HCT116 (cell line): ENCODE measurements around the gene RCOR2. TPM values are rescaled to one million over a fixed set of nuclear protein-coding genes. Genes with fewer than 3 reads are reported as not detected.
A peak's percentile ranks its signal among the peaks of the same experiment; 100 is the strongest.

Experiments
- ATAC-seq: fragments of 200-7000 bp; cut with Tn5 transposase; 2 replicates; pipeline ENCODE4 v1.9.1; 2020; ENCODE audit warnings: mild to moderate bottlenecking, moderate library complexity
- BruUV-seq: library from RNA; stranded (reverse); fragments of 400-500 nt; replicated peaks from 2 replicates; lab custom pipeline; 2021; lab: Mats Ljungman, UMichigan
- CTCF ChIA-PET: fragments of 300-600 bp; sonication (Branson Sonifier 250); formaldehyde crosslinking; loops from one replicate; lab custom pipeline; 2021; ENCODE audit warnings: antibody characterized with exemption; lab: Charles Lee
- POLR2A ChIA-PET: fragments of 300-600, 350-600 bp; sonication (Branson Sonifier 250); formaldehyde crosslinking; loops from one replicate; lab custom pipeline; 2021; ENCODE audit warnings: antibody characterized with exemption; lab: Charles Lee
- RAD21 ChIA-PET, 2 experiments: fragments of 300-600 bp; sonication (Branson Sonifier 250); formaldehyde crosslinking; loops; one replicate each; lab custom pipeline; 2023; ENCODE audit warnings: low total read pairs in 2 of 2; ENCODE audit not compliant: uncharacterized antibody in 2 of 2, unreplicated experiment in 2 of 2, low non-redundant PET in 1 of 2; lab: Charles Lee
- DNase-seq: peaks from one replicate; pipeline ENCODE4 v3.0.0-alpha.2; 2010; ENCODE audit warnings: low read depth, low spot score
- H2AFZ ChIP-seq: fragments of 200-600 bp; shearing (Covaris generic), sonication (generic); 2 replicates; pipeline ENCODE4 v1.6.1; 2017; ENCODE audit warnings: low read depth, mixed run types, mixed read lengths, antibody characterized with exemption, low read length; ENCODE audit not compliant: poor library complexity, severe bottlenecking
- H3K27ac ChIP-seq: 2 replicates; pipeline ENCODE4 v1.5.1; 2012; ENCODE audit warnings: low read depth, low read length
- H3K27me3 ChIP-seq: fragments of 200-600 bp; sonication (generic); 2 replicates; pipeline ENCODE4 v1.6.1; 2016; ENCODE audit warnings: mixed run types, low read length, mixed read lengths; ENCODE audit not compliant: insufficient read depth
- H3K36me3 ChIP-seq, 2 experiments: fragments of 200-500 bp in 1 of 2; fragments of 200-600 bp in 1 of 2; sonication (Bioruptor generic) in 1 of 2; sonication (generic) in 1 of 2; 2 replicates each; pipeline versions ENCODE4 v1.5.1 to v1.6.1; 2014 to 2016; ENCODE audit warnings: low read length in 2 of 2, inconsistent platforms in 1 of 2, mixed read lengths in 1 of 2, mixed run types in 1 of 2; ENCODE audit not compliant: insufficient read depth in 2 of 2, control insufficient read depth in 1 of 2
- H3K4me1 ChIP-seq, 2 experiments: fragments of 200-600 bp in 1 of 2; sonication (generic) in 1 of 2; 2 replicates each; pipeline versions ENCODE4 v1.5.1 to v1.6.1; 2012 to 2017; ENCODE audit warnings: low read length in 2 of 2, inconsistent platforms in 1 of 2, mild to moderate bottlenecking in 1 of 2, mixed read lengths in 1 of 2, mixed run types in 1 of 2, moderate library complexity in 1 of 2; ENCODE audit not compliant: insufficient read depth in 2 of 2, control insufficient read depth in 1 of 2
- H3K4me2 ChIP-seq: fragments of 200-600 bp; sonication (generic); 2 replicates; pipeline ENCODE4 v1.6.1; 2017; ENCODE audit warnings: mixed run types, low read length, mixed read lengths
- H3K4me3 ChIP-seq, 2 experiments: fragments of 200-600 bp in 1 of 2; sonication (generic) in 1 of 2; replicated peaks in 1 of 2; 2 replicates each; pipeline ENCODE4 v1.5.1; 2011 to 2016; ENCODE audit warnings: low read length in 2 of 2, control low read depth in 1 of 2, low read depth in 1 of 2, mild to moderate bottlenecking in 1 of 2, mixed read lengths in 1 of 2, mixed run types in 1 of 2
- H3K79me2 ChIP-seq: fragments of 200-600 bp; sonication (generic); 2 replicates; pipeline ENCODE4 v1.6.1; 2017; ENCODE audit warnings: mild to moderate bottlenecking, mixed run types, low read length, moderate library complexity, mixed read lengths; ENCODE audit not compliant: insufficient read depth
- H3K9ac ChIP-seq: fragments of 200-600 bp; sonication (generic); 2 replicates; pipeline ENCODE4 v1.6.1; 2016; ENCODE audit warnings: low read length, mixed read lengths
- H3K9me2 ChIP-seq: fragments of 200-600 bp; sonication (generic), shearing (Covaris generic); 2 replicates; pipeline ENCODE4 v1.6.1; 2017; ENCODE audit warnings: mixed run types, mild to moderate bottlenecking, moderate library complexity; ENCODE audit not compliant: insufficient read depth
- H3K9me3 ChIP-seq, 2 experiments: fragments of 200-500 bp in 1 of 2; fragments of 200-600 bp in 1 of 2; sonication (Bioruptor generic) in 1 of 2; sonication (generic) in 1 of 2; 2 replicates each; pipeline ENCODE4 v1.6.1; 2014 to 2017; ENCODE audit warnings: low read length in 2 of 2, mixed read lengths in 2 of 2, inconsistent platforms in 1 of 2, low read depth in 1 of 2, mild to moderate bottlenecking in 1 of 2, mixed run types in 1 of 2, moderate library complexity in 1 of 2; ENCODE audit not compliant: control insufficient read depth in 1 of 2, insufficient read depth in 1 of 2
- H4K20me1 ChIP-seq: fragments of 200-600 bp; sonication (generic), shearing (Covaris generic); 2 replicates; pipeline ENCODE4 v1.6.1; 2017; ENCODE audit warnings: mixed run types, mild to moderate bottlenecking, moderate library complexity; ENCODE audit not compliant: insufficient read depth
- ATF3 ChIP-seq: IDR thresholded peaks from 2 replicates; pipeline ENCODE4 v1.6.1; 2012
- CBX3 ChIP-seq: IDR thresholded peaks from 2 replicates; pipeline ENCODE4 v1.6.1; 2012; ENCODE audit warnings: low read depth
- CEBPB ChIP-seq: IDR thresholded peaks from 2 replicates; pipeline ENCODE4 v1.6.1; 2012; ENCODE audit warnings: low read depth
- CTCF ChIP-seq, 3 experiments: fragments of 200-600 bp in 1 of 3; sonication (generic) in 1 of 3; IDR thresholded peaks in 2 of 3; conservative IDR thresholded peaks in 1 of 3; 2 replicates each; pipeline ENCODE4 v1.5.1; 2012 to 2017; ENCODE audit warnings: low read depth in 2 of 3, low read length in 2 of 3, antibody characterized with exemption in 1 of 3, borderline replicate concordance in 1 of 3, control low read depth in 1 of 3, mild to moderate bottlenecking in 1 of 3, mixed read lengths in 1 of 3, mixed run types in 1 of 3, moderate library complexity in 1 of 3; ENCODE audit not compliant: insufficient read depth in 1 of 3
- EGR1 ChIP-seq: IDR thresholded peaks from 2 replicates; pipeline ENCODE4 v1.6.1; 2012; ENCODE audit warnings: low read depth
- ELF1 ChIP-seq: IDR thresholded peaks from 2 replicates; pipeline ENCODE4 v1.6.1; 2012; ENCODE audit warnings: low read depth, borderline replicate concordance
- EZH2 ChIP-seq: fragments of 200-600 bp; sonication (generic); IDR thresholded peaks from 2 replicates; pipeline ENCODE4 v1.6.1; 2017; ENCODE audit warnings: antibody characterized with exemption, mixed run types
- EZH2phosphoT487 ChIP-seq: fragments of 200-600 bp; IDR thresholded peaks from 2 replicates; pipeline ENCODE4 v1.6.1; 2018; ENCODE audit warnings: antibody characterized with exemption, borderline replicate concordance
- FOSL1 ChIP-seq: IDR thresholded peaks from 2 replicates; pipeline ENCODE4 v1.6.1; 2012; ENCODE audit warnings: low read depth
- JUND ChIP-seq: IDR thresholded peaks from 2 replicates; pipeline ENCODE4 v1.6.1; 2012
- MAX ChIP-seq: IDR thresholded peaks from 2 replicates; pipeline ENCODE4 v1.6.1; 2012
- POLR2AphosphoS5 ChIP-seq: IDR thresholded peaks from 2 replicates; pipeline ENCODE4 v1.6.1; 2011; ENCODE audit warnings: mild to moderate bottlenecking, low read depth, low read length, moderate library complexity
- RAD21 ChIP-seq: IDR thresholded peaks from 2 replicates; pipeline ENCODE4 v1.6.1; 2012; ENCODE audit warnings: low read depth, mild to moderate bottlenecking
- SIN3A ChIP-seq: IDR thresholded peaks from 2 replicates; pipeline ENCODE4 v1.6.1; 2012; ENCODE audit warnings: low read depth
- SP1 ChIP-seq: IDR thresholded peaks from 2 replicates; pipeline ENCODE4 v1.6.1; 2012; ENCODE audit warnings: low read depth
- SRF ChIP-seq: IDR thresholded peaks from 2 replicates; pipeline ENCODE4 v1.6.1; 2012; ENCODE audit warnings: low read depth
- TCF7L2 ChIP-seq: IDR thresholded peaks from 2 replicates; pipeline ENCODE4 v1.7.0; 2011; ENCODE audit warnings: borderline replicate concordance, inconsistent platforms; ENCODE audit not compliant: insufficient read depth, insufficient read length; ENCODE audit errors: extremely low read depth
- YY1 ChIP-seq: IDR thresholded peaks from 2 replicates; pipeline ENCODE4 v1.6.1; 2011; ENCODE audit warnings: low read length, low read depth, moderate library complexity, mild to moderate bottlenecking; ENCODE audit not compliant: insufficient replicate concordance; ENCODE audit errors: extremely low read depth
- ZBTB33 ChIP-seq: IDR thresholded peaks from 2 replicates; pipeline ENCODE4 v1.6.1; 2011; ENCODE audit warnings: mild to moderate bottlenecking, low read length, moderate library complexity; ENCODE audit not compliant: insufficient replicate concordance; ENCODE audit errors: extremely low read depth
- ZFX ChIP-seq: fragments of 450-650 bp; IDR thresholded peaks from 2 replicates; pipeline ENCODE4 v1.6.1; 2017
- ZNF274 ChIP-seq: fragments of 200-500 bp; sonication (Bioruptor generic); IDR thresholded peaks from 2 replicates; pipeline ENCODE4 v1.6.1; 2014; ENCODE audit warnings: mild to moderate bottlenecking, low read depth, low read length, inconsistent platforms
- intact Hi-C: fragments of 100-400 bp; cut with micrococcal nuclease; formaldehyde crosslinking; loops from 2 replicates; pipeline ENCODE4 v1.10.0; 2022
- total RNA-seq: library from RNA; stranded (reverse); gene quantifications from one replicate; pipeline ENCODE4 v1.2.1, GENCODE V29; 2021; ENCODE audit not compliant: unreplicated experiment

Gene RCOR2
- total RNA-seq, 1 experiment from 2014 or later, result 10.8 TPM

- ChIA-PET POLR2A (interaction anchor here (1.2 kb wide), 1 partner anchor 34 kb away, joined by 3 read pairs; no protein-coding TSS in a partner anchor), RAD21 (interaction anchor here (0.6 to 1.4 kb wide), 4 partner anchors 33 to 156 kb away, joined by 3 to 5 read pairs (median 4); partner anchors contain the start of gene MARK2 (in 1 of the 2))
- H3K79me2 ChIP-seq, result peaks cover 90% of the 10 kb centered on the region
- H4K20me1 ChIP-seq, result peaks cover 5% of the 10 kb centered on the region; the same call in 1 of the 2 replicates
- H3K9me3 ChIP-seq, result no peaks in the 10 kb centered on the region
- no peak overlapping the region for H2AFZ ChIP-seq
- H3K4me3 ChIP-seq, result no peak overlapping the region
- H3K36me3 ChIP-seq, result peaks cover 0 to 5% of the 10 kb centered on the region in 2 experiments; a peak in 1 of 4 replicates
- intact Hi-C loops, result loop anchor here (5.0 kb wide), 1 partner anchor 35 kb away; the partner anchor contains the start of gene MARK2
- BruUV-seq, result no TSS peak
- no peak for TF ChIP-seq SRF
- no peak for TF ChIP-seq ATF3
- no peak for TF ChIP-seq EZH2phosphoT487
- TF ChIP-seq TCF7L2, result no peak
- TF ChIP-seq EZH2, result no peak
- no peak for TF ChIP-seq JUND
- no peak for TF ChIP-seq ELF1
- TF ChIP-seq SP1, result no peak
- no peak for TF ChIP-seq POLR2AphosphoS5
- no peak for TF ChIP-seq MAX
- TF ChIP-seq SIN3A, result no peak
- TF ChIP-seq CTCF (IDR thresholded peaks at IDR 0.05 in 2 of 3, conservative IDR thresholded peaks at IDR 0.05 in 1 of 3; ENCODE audit: borderline replicate concordance in 1 of 3, insufficient read depth in 1 of 3, low read depth in 2 of 3, low read length in 2 of 3), result peak; percentile 45 to 59 (median 52); a peak in 5 of 6 replicates
- TF ChIP-seq YY1, result no peak
- TF ChIP-seq EGR1, result no peak
- no peak for TF ChIP-seq ZNF274
- TF ChIP-seq RAD21, result peak; percentile 82
- no peak for TF ChIP-seq FOSL1
- no peak for TF ChIP-seq ZFX
- TF ChIP-seq CBX3, result no peak
- TF ChIP-seq ZBTB33, result no peak
- TF ChIP-seq CEBPB, result peak; percentile 97
- TF ChIP-seq, all 23 proteins: peak for 3
- Histone ChIP-seq H3K9ac (no peak overlapping the region), H3K9me2 (no peaks in the 10 kb centered on the region), H3K4me2 (peak overlapping the region; percentile 18), H3K4me1 (peaks cover 7 to 26% of the 10 kb centered on the region in 2 experiments), H3K27me3 (no peaks in the 10 kb centered on the region), H3K27ac (peak overlapping the region; percentile 15)
- peak; percentile 99 for ATAC-seq
- CTCF ChIA-PET, result interaction anchor here (1.0 to 1.1 kb wide), 3 partner anchors 24 to 36 kb away, joined by 3 read pairs; no protein-coding TSS in a partner anchor
- peak; percentile 60 for DNase-seq
These were observed 44.8 kb downstream of the RCOR2 start for GRCh38 chr11:63871962-63872799.
